Endometrial microvascular endothelial cells (primary cell): ENCODE measurements around the gene NRCAM. TPM values are rescaled to one million over a fixed set of nuclear protein-coding genes. Genes with fewer than 3 reads are reported as not detected.

Experiments used
- in situ Hi-C: cut with HindIII; loops from 2 replicates; pipeline ENCODE4 v1.10.0; 2017; ENCODE audit warnings: low sequenced_read_pairs, low pct_unique_long_range_greater_than_20kb; ENCODE audit errors: inconsistent ontology term
- total RNA-seq: library from RNA; depleted of rRNA; stranded (reverse); fragments of >200 nt; gene quantifications from one replicate; pipeline ENCODE4 v1.2.3, GENCODE V29; 2015; ENCODE audit errors: inconsistent ontology term

The NRCAM gene
- total RNA-seq, 1 donor from 2014 or later, result 61.3 TPM

GRCh38 chr7:108137040-108137439 lies 319.2 kb downstream of the NRCAM start:
- in situ Hi-C loops, result no loop called here

GRCh38 chr7:108136191-108136688 lies 320.0 kb downstream of the NRCAM start:
- in situ Hi-C loops, result no loop called here

DNA sequence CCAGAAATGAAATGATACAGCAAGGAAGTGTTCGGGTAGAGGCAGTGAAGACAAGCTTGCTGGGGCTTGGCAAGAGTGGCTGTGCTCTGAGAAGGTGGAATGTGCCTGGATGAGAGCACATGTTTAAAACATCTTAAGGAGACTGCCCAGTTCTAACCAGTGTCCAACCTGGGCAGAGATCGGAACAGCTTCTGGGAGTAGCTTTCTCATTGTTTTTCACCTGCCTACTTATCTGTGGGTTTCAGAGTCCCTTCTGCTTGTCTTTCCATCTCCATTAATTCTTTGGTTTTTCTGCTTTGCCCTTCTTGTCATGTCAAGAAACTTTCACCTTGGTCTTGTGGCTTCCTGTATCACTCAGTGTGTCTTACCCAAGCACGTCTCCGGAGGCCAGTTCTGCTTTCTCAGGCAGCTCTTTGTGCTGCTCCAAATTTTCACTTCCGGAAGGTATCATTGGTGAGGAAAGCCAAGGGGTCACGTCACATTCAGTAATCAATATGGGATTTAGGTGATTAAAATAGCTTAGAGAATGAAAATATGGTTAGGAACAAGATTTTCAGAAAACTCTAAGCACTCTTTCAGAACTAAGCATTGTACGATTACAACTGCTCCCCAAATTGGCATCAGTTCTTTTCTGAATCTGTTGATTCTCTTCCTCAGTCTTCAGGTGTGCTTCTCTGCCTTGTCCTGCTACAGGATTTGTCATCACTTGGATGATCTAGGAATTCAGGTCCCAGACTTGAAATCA lies 320.6 kb downstream of the NRCAM start:
- in situ Hi-C loops, result no loop called here

DNA sequence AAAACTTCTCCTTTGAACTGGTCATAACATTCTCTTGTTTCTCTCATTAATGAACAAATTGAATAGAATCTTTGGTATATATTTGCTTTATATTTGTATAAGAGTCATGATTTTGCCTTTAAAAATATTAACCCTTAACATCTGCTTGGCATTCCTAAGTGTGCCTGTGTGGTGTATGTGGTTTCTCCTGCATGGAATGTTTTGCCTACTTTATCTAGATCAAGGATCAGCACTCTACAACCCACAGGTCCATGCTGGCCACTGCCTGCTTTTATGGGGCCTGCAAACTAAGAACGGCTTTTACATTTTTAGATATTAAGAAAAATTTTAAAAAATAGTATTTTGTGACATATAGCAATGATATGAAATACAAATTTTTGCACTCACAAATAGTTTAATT lies 321.8 kb downstream of the NRCAM start:
- in situ Hi-C loops, result no loop called here

- in situ Hi-C loops, result no loop called here
Observed at GRCh38 chr7:108132551-108133265, 323.5 kb downstream of the NRCAM start.

GRCh38 chr7:108130261-108130660 lies 326.0 kb downstream of the NRCAM start, which contains the start of gene LAMB4:
Gene LAMB4 (minus strand): TSS chr7:108130361. CDS start chr7:108123164, 7,197 bp downstream.
- in situ Hi-C loops, result no loop called here

- in situ Hi-C loops, result no loop called here
Observed at GRCh38 chr7:108129018-108129965, 326.9 kb downstream of the NRCAM start.

- in situ Hi-C loops, result no loop called here
Observed at GRCh38 chr7:108128514-108128913, 327.7 kb downstream of the NRCAM start.

DNA sequence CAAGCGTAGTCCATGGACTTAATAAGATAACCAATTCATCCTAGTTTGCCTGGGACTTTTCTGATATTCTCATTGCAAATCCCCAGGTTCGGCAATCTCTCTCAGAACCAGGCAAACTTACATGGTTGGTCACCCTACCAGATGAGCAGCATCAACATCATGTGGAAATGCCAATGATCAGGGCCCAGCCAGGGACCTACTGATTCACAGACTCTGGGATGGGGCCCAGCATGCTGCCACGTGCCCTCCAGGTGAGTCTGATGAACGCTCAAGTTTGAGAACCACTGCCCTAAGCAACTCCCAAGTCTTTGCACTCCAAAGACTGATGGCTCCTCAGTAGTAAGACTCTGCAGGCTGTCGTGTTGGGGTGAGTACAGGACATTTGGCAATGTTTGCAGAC lies 328.8 kb downstream of the NRCAM start:
- in situ Hi-C loops, result no loop called here

- in situ Hi-C loops, result loop anchor here (25.0 kb wide), 1 partner anchor 113 kb away; the partner anchor contains the start of gene LAMB1
Observed at GRCh38 chr7:108124820-108125219, 331.4 kb downstream of the NRCAM start.

- in situ Hi-C loops, result loop anchor here (25.0 kb wide), 1 partner anchor 110 kb away; the partner anchor contains the start of gene LAMB1
Observed at GRCh38 chr7:108122181-108122580, 334.1 kb downstream of the NRCAM start.

DNA sequence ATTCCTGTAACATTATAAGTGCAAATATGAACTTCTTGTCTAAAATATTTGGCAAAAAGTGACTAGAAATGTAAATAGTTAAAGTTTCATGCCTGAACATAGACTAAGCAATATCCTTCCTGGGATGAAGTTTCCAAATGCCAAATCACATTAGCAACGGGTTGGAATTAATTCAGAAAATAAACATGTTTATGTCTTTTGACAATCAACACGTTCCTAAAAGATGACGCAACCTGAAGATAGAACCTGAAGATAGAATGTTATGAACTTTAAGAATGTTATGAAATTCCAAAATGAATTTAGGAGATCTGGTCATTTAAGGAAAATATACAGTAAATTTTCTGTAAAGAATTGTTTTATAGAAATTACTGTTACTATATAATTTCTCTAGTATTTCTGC lies 335.3 kb downstream of the NRCAM start:
- in situ Hi-C loops, result loop anchor here (25.0 kb wide), 1 partner anchor 109 kb away; the partner anchor contains the start of gene LAMB1

DNA sequence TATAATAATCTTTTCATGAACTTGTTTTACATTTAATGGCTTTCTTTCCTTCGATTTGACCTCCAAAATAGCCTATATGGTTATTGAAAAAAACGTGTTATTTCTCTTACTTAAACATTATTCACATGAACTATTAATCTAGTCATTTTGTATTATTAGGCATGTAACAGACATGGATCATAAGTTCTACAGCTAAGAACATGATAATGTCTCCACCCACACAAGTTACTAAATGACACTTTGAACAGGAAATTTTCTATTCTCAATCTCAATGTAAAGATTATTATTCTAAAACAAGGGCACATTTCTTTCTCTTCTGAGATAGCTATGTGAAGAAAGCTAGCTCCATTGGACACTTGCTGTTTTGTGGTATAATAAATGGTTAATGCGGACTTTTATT lies 336.0 kb downstream of the NRCAM start:
- in situ Hi-C loops, result loop anchor here (25.0 kb wide), 1 partner anchor 108 kb away; the partner anchor contains the start of gene LAMB1

GRCh38 chr7:108118959-108119358 lies 337.3 kb downstream of the NRCAM start:
- in situ Hi-C loops, result loop anchor here (25.0 kb wide), 1 partner anchor 107 kb away; the partner anchor contains the start of gene LAMB1

DNA sequence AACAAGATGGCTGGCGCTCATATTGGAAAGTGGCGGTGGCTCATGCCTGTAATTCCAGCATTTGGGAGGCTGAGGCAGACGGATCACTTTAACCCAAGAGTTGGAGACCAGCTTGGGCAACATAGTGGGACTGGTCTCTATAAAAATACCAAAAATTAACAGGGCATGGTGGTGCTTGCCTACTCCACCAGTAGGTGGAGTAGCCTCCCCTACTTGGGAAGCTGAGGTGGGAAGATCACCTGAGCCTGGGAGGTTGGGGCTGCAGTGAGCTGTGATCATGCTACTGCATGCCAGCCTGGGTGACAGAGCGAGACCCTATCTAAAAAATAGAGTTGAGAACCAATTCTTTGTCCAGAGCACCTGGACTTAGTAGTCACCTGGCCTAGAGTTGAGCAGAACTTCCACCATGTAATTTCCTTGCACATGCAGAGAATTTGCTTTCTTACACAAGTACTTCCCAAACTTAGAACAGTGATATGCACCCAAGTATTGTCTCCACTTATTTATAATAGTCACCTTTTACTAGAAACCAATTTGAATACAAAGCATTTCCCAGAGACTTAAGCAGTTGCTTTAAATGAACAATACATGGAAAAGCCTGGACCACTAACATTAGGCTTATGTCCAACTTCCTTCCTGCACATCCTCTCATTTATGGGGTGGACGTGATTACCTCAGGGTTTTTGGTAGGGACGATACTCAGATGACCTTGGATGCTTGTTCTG lies 342.0 kb downstream of the NRCAM start:
- in situ Hi-C loops, result loop anchor here (25.0 kb wide), 1 partner anchor 102 kb away; the partner anchor contains the start of gene LAMB1

DNA sequence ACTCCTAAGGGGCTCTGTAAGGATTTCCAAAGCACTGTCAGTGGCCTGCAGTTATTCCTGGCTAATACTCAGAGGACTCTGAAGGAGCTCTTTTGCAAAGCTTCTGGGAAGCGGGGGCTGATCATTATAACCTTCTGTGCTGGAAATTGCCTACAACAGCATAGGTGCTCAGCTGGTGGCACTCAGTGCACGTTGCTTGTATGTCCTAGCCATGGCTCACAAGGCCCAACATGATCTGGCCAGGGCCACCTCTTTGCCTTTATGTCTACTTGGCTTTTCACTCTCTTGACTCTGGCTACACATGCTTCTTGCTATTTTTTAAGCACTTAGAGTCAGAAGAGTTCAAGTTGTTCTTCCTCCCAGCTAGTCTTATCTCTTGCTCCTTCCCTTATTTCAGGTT lies 343.6 kb downstream of the NRCAM start:
- in situ Hi-C loops, result loop anchor here (25.0 kb wide), 1 partner anchor 100 kb away; the partner anchor contains the start of gene LAMB1

DNA sequence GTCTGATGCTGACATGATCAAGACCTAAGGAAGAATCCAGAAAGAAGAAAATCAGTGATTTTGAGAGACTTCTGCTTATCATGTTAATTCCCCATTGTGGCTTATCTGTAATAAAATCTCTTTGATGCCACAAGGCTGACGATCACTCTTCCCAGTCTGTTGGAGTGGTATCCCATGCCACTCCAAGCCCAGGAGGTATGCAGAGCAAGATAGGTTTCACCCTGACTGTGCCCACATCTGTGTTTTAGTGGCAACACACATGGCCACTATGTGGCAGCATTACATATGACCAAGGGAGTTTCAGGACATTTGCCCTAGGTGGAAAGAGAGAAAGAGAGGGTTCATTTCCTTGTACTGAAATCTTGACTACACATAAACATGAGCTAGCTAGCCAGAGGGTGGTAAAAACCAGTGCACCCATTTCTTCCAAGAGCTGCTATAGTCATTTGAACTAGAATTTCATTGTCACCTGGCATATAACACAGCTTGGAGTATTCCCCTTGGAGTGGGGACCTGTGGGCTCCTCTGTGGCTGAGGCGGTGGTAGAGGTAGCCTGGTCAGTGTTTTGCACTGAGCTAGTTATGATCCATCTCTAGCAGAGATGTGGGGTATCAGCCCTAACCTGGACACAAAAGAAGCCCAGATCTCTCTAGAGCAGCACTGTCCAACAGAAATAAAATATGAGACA lies 346.9 kb downstream of the NRCAM start:
- in situ Hi-C loops, result loop anchor here (25.0 kb wide), 1 partner anchor 97 kb away; the partner anchor contains the start of gene LAMB1
